NCI-H2107 treated with DMSO at 0.1 percent for 48 hours (cell line): ENCODE results near the gene DCHS1.
A peak's percentile ranks its signal among the peaks of the same experiment; 100 is the strongest.

Experiments used
- DNase-seq: peaks from one replicate; lab custom pipeline; 2025; ENCODE audit not compliant: unreplicated experiment; lab: John Stamatoyannopoulos, UW

Gene DCHS1

GRCh38 chr11:6612213-6613041 lies 43.2 kb downstream of the DCHS1 start, which contains the start of gene TAF10:
TAF10 (minus strand) TSS chr11:6612216; CDS start chr11:6612189, 27 bp downstream.
- DNase-seq: peak; percentile 88

DNA sequence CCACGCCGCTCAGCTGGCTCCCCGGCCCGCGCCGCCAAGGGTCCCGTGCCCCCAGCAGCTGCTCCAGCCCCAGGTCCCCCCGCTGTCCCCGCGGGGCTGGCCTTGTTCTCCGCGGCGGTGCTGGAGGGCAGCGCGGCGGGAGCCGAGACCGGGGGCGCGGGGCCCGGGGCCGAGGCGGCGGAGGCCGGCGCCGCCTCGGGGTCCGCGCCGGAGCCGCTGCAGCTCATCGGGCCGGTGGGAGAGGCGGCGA lies 43.7 kb downstream of the DCHS1 start:
- no peak for DNase-seq

GRCh38 chr11:6611092-6611962 lies 44.3 kb downstream of the DCHS1 start:
- no peak for DNase-seq

GRCh38 chr11:6610591-6610990 lies 45.0 kb downstream of the DCHS1 start:
- no peak for DNase-seq

- DNase-seq: no peak
These were observed 46.0 kb downstream of the DCHS1 start for GRCh38 chr11:6609502-6610015.

DNA sequence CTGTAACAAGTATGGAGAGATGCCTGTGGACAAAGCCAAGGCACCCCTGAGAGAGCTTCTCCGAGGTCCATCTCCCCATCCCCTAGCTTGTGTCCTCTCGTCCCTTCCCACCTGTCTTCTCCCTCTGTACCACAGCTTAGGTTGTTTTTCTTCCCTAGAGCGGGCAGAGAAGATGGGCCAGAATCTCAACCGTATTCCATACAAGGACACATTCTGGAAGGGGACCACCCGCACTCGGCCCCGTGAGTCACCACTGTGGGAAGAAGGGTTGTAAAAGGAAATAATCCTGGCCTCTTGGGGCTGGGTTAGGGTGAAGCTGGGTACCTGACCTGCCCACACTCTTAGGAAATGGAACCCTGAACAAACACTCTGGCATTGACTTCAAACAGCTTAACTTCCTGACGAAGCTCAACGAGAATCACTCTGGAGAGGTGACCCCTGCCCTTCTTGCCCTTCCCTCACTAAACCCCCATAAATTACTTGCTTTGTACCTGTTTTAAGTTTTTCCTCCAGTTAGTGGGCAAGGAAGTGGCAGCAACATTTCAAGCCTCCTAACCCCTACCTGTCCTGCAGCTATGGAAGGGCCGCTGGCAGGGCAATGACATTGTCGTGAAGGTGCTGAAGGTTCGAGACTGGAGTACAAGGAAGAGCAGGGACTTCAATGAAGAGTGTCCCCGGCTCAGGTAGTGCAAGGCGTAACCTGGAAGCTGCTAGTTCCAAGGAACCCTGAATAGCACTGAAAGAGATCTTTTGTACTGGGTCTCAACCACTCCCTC lies 46.7 kb downstream of the DCHS1 start:
- no peak for DNase-seq

DNA sequence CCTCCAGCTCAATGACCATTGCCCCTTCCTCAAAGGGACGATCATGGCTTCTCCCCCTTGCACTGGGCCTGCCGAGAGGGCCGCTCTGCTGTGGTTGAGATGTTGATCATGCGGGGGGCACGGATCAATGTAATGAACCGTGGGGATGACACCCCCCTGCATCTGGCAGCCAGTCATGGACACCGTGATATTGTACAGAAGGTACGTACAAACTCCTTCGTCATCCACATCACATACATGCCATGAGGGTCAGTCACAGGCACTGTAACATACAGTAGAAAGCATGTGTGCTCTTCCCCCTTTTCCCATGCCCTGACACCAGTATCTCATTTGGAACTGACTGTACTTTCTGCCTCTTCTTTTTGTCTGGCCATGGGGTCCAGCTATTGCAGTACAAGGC lies 47.6 kb downstream of the DCHS1 start:
- DNase-seq: no peak

DNA sequence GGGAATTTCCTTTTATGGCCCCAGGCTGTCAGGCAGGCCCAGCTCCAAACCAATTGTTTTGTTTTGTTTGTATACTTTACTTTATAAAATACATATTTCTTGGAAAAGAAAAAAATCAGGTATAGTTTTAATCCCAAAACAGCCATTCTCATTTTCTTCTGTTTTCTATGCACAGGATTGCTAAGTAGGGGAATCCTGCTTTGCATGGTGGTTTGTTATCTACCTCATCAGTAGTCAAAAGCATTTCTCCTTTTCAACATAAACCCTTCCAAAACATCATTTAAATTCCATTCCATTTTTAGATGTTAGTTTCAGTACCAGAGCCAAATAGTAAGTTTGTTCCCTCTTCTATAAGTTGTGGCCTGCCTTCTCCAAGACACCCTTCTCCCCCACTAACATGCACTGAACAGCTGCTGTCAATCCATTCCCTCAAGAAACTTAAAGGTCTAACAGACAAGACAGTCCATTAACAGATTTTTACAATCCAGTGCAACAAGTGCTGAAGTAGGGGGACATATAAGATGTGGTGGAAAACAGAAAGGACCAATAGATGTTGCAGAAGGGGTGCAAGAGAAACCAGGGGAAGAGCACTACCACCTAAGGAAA lies 48.3 kb downstream of the DCHS1 start:
- DNase-seq: no peak

DNA sequence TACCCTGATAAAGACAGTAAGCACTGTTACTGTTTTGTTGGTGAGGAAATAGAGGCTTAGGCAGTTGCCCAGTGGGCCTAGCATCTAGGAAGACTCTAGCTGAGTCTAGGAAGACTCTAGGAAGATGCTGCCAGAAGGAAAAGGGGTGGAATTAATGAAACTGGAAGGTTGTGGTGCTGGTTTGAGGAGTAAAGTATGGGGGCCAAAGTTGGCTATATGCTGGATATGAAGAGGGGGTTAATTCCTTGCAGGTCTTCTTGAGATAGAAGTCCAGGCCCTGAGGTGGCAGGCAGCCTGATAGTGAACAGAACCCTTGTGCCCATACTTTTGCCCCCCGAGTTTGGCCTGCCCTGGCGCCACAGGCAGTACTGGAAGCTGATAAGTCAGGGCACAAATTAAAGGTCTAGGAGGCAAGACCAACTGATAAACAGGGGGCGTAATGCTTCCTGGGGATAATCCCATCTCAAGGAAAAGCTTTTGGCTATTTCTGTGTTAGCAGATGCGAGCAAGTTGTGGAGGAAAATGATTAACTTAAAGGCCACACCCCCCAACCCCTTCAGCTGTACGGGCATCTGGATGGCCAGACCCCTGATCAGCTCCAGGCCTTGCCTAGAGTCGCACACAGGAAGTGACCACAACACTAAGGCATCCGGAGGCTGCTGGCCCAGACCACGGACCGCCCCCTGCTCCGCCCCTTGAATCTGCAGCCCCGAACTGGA lies 49.0 kb downstream of the DCHS1 start:
- DNase-seq: peak; percentile 6

- DNase-seq: no peak
These were observed 50.8 kb downstream of the DCHS1 start for GRCh38 chr11:6604790-6605189.

- DNase-seq: no peak
These were observed 51.5 kb downstream of the DCHS1 start for GRCh38 chr11:6604081-6604626.

DNA sequence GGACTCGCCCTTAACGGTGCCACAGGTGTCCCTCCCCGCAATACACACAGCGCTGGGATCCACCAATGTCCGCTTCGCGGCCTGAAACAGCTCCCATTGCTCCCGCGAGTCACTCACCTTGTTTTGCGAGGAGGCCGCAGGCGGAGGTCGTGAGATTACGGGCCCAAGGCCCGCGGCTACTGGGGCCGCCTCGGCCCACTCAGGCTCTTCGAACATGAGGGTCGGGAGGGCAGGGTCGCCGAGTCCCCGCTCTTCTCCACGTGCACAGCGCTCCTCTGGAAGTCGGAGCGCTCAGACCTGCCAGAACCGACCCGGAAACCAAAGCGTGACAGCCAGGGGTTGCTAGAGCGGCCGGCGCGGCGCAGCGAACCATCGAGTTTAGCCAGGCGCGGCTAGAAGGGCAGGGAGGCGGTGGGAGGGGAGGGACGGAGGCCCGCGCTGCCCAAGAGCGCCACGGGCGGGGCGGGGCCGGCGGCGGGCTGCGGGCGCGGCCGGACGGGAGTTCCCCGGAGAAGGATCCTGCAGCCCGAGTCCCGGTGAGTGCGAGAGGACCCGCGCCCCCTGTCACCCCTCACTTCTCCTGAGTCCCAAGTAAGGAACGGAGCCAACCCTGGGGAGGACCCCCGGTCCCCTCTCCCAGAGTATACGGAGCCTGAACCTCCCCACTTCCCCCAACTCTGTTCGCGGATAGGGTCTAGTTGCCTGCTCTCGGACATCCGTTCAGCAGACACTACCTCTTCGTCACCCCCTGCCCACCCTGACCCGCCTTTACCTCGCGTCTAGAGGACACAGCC lies 52.1 kb downstream of the DCHS1 start, which contains the start of the genes ILK and RRP8:
TSS of gene ILK (plus strand) at position 488 of the 794 bp plus-strand sequence. CDS start 498 bp downstream, outside the sequence.
TSS of gene RRP8 (minus strand) at position 330 of the 794 bp plus-strand sequence. CDS start at position 216, 114 bp downstream.
- peak; percentile 56 for DNase-seq

GRCh38 chr11:6602096-6602940 lies 53.3 kb downstream of the DCHS1 start:
- no peak for DNase-seq

DNA sequence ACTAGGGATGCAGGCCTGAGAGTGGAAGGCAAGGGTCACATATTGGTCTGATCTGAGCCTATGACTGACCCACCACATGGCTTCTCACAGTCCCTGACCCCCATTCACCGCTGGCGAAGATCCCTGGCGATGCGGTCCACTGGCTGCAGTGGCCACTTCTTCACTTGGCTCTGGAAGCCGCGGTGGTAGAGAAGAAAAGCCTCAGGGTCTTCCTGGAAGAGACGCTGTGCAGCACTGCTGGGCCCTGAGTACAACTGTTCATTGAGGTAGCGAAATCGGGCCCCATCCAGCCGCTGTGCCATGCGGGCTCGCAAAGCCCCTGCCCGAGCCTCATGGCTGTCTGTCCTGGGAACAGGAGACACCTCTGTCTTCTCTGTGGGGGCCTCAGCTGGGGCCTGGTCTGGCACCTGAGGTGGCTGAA lies 54.6 kb downstream of the DCHS1 start:
- DNase-seq: no peak

DNA sequence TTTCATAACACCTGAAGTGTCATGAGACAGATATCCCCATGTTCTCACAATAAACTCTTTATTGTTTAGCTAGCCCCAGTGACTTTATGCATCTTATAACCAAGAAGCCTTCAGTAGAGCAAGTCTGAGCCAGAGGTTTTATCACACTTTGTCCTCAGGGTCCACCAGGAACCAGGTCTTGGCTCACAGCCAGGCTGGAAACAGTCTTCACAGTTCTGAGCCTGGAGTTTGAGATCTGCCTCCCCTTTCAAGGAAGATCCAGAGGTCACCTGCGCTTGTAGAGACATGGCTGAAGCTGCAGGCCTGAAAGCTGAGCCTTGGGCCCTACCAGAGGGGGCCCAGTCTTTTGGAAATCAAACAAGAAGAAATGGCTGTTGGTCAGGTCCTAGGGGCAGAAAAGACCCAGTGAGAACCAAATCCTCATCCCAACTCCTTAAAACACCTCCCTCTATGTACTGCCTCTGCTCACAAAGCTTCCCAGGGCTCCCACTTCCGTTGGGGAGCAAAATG lies 55.7 kb downstream of the DCHS1 start:
- DNase-seq: no peak

DNA sequence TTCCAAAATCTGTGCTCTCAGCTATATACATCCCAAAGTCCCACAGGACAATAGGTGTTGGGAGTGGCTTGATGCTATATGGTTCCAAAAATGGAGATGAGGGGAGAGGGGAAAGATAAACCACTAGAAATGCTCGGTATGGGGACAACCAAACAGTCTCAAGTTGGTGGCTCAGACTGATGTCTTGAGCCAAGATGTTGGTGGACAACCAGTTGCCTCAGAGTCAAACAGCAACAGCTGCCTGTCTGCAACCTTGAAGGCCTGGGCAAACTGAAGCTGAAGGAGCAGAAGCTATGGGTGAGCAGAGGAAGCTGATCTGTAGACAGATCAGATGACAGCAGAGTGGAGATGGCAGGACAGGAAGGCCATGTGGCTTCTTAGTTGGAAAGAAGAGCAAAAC lies 56.2 kb downstream of the DCHS1 start:
- DNase-seq: no peak

- no peak for DNase-seq
These were observed 57.1 kb downstream of the DCHS1 start for GRCh38 chr11:6598555-6598954.
